GM08714 (cell line): ENCODE data around the gene GGPS1.

ENCODE experiments used
- H3K4me3 ChIP-seq: fragments of 200-500 bp; sonication (Bioruptor generic); 2 replicates; pipeline ENCODE4 v1.5.1; 2014; ENCODE audit warnings: mild to moderate bottlenecking, low read length, inconsistent platforms
- ZNF274 ChIP-seq: IDR thresholded peaks from 2 replicates; pipeline ENCODE4 v1.6.1; 2012; ENCODE audit warnings: mild to moderate bottlenecking, low read depth, low read length

GGPS1 gene

DNA sequence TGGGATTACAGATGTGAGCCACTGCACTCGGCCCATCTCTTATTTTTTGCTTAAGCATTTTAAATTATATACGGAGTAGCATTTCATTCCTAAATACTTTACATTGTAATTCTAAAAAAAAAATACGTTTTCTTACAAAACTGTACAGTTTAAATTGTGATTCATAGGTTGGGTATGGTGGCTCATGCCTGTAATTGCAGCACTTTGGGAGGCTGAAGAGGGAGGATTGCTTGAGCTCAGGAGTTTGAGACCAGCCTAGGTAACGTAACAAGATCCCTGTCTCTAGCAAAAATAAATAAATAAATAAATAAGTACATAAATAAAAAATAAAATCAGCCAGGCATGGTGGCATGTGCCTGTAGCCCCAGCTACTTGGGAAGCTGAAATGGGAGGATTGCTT is 63.5 kb downstream of the GGPS1 start:
- no peak for TF ChIP-seq ZNF274

More for the DNA sequence above, 63.5 kb downstream of the GGPS1 start:
- H3K4me3 ChIP-seq, result no peak overlapping the region
